ENCODE results near the gene SNRPA. TPM values are rescaled to one million over a fixed set of nuclear protein-coding genes. Genes with fewer than 3 reads are reported as not detected.
"Not testable (repeated sequence)": the region's sequence is repeated elsewhere in the genome, so short reads cannot be mapped to it uniquely, and the experiment has no call there.

SNRPA gene
- total RNA-seq, 1 donor from 2014 or later: 126 TPM

GRCh38 chr19:40758491-40758890 lies 7.5 kb downstream of the SNRPA start:
- Mint-ChIP-seq H3K4me3 (ENCODE audit: low read depth) (no peak overlapping the region), H3K9me3 (ENCODE audit: low read depth) (no peaks in the 10 kb centered on the region), H3K27me3 (no peaks in the 10 kb centered on the region), H3K36me3 (ENCODE audit: insufficient read depth) (peaks cover 32% of the 10 kb centered on the region), H3K4me1 (ENCODE audit: low read depth) (peaks cover 16% of the 10 kb centered on the region), H3K27ac (no peak overlapping the region)
- no peak for TF ChIP-seq CTCF (IDR thresholded peaks at IDR 0.05; ENCODE audit: unreplicated experiment)
- DNase-seq (ENCODE audit: low spot score, unreplicated experiment): no peak

- H3K4me1 Mint-ChIP-seq (ENCODE audit: low read depth): peaks cover 13% of the 10 kb centered on the region
- no peaks in the 10 kb centered on the region for H3K27me3 Mint-ChIP-seq
- H3K27ac Mint-ChIP-seq: no peak overlapping the region
- no peak overlapping the region for H3K4me3 Mint-ChIP-seq (ENCODE audit: low read depth)
- H3K36me3 Mint-ChIP-seq (ENCODE audit: insufficient read depth): peaks cover 35% of the 10 kb centered on the region
- H3K9me3 Mint-ChIP-seq (ENCODE audit: low read depth): no peaks in the 10 kb centered on the region
- no peak for TF ChIP-seq CTCF (IDR thresholded peaks at IDR 0.05; ENCODE audit: unreplicated experiment)
- DNase-seq (ENCODE audit: low spot score, unreplicated experiment): no peak
Observed at GRCh38 chr19:40759352-40759751, 8.3 kb downstream of the SNRPA start.

GRCh38 chr19:40762754-40763470 lies 11.9 kb downstream of the SNRPA start:
- peaks cover 38% of the 10 kb centered on the region for H3K36me3 Mint-ChIP-seq (ENCODE audit: insufficient read depth)
- no peaks in the 10 kb centered on the region for H3K9me3 Mint-ChIP-seq (ENCODE audit: low read depth)
- H3K27me3 Mint-ChIP-seq: no peaks in the 10 kb centered on the region
- H3K27ac Mint-ChIP-seq: no peak overlapping the region
- DNase-seq (ENCODE audit: low spot score, unreplicated experiment): no peak
- no peak for TF ChIP-seq CTCF (IDR thresholded peaks at IDR 0.05; ENCODE audit: unreplicated experiment)
- no peaks in the 10 kb centered on the region for H3K4me1 Mint-ChIP-seq (ENCODE audit: low read depth)
- H3K4me3 Mint-ChIP-seq (ENCODE audit: low read depth): no peak overlapping the region

- Mint-ChIP-seq H3K27me3 (no peaks in the 10 kb centered on the region), H3K4me1 (ENCODE audit: low read depth) (no peaks in the 10 kb centered on the region), H3K9me3 (ENCODE audit: low read depth) (no peaks in the 10 kb centered on the region), H3K27ac (no peak overlapping the region), H3K36me3 (ENCODE audit: insufficient read depth) (peaks cover 35% of the 10 kb centered on the region), H3K4me3 (ENCODE audit: low read depth) (no peak overlapping the region)
- TF ChIP-seq CTCF (IDR thresholded peaks at IDR 0.05; ENCODE audit: unreplicated experiment): no peak
- DNase-seq (ENCODE audit: low spot score, unreplicated experiment): no peak
Observed at GRCh38 chr19:40763526-40763925, 12.5 kb downstream of the SNRPA start.

- no peak for DNase-seq (ENCODE audit: low spot score, unreplicated experiment)
- H3K36me3 Mint-ChIP-seq (ENCODE audit: insufficient read depth): peaks cover 35% of the 10 kb centered on the region
- TF ChIP-seq CTCF (IDR thresholded peaks at IDR 0.05; ENCODE audit: unreplicated experiment): no peak
- no peaks in the 10 kb centered on the region for H3K27me3 Mint-ChIP-seq
- H3K4me3 Mint-ChIP-seq (ENCODE audit: low read depth): no peak overlapping the region
- H3K27ac Mint-ChIP-seq: peak overlapping the region; percentile 87
- no peaks in the 10 kb centered on the region for H3K9me3 Mint-ChIP-seq (ENCODE audit: low read depth)
- H3K4me1 Mint-ChIP-seq (ENCODE audit: low read depth): no peaks in the 10 kb centered on the region
Observed at GRCh38 chr19:40763963-40764362, 13.0 kb downstream of the SNRPA start.

- peaks cover 34% of the 10 kb centered on the region for H3K36me3 Mint-ChIP-seq (ENCODE audit: insufficient read depth)
- H3K4me1 Mint-ChIP-seq (ENCODE audit: low read depth); H3K9me3 Mint-ChIP-seq (ENCODE audit: low read depth); H3K27me3 Mint-ChIP-seq; H3K4me3 Mint-ChIP-seq (ENCODE audit: low read depth); H3K27ac Mint-ChIP-seq; DNase-seq (ENCODE audit: low spot score, unreplicated experiment): not testable (repeated sequence)
Observed at GRCh38 chr19:40766385-40766784, 15.4 kb downstream of the SNRPA start.

Measured in progenitor cell of endocrine pancreas (in vitro differentiated cells).